Mesodermal cell (in vitro differentiated cells): ENCODE measurements around the gene NOXO1.

Experiments
- H3K27ac ChIP-seq: 2 replicates; pipeline ENCODE4 v1.7.0; 2013; ENCODE audit warnings: mild to moderate bottlenecking, low read depth, low read length, moderate library complexity; ENCODE audit not compliant: severe bottlenecking
- H3K36me3 ChIP-seq: 2 replicates; pipeline ENCODE4 v1.7.1; 2013; ENCODE audit warnings: mild to moderate bottlenecking, low read length, moderate library complexity; ENCODE audit not compliant: control insufficient read depth, insufficient read depth
- H3K4me1 ChIP-seq: one replicate; pipeline ENCODE4 v1.7.1; 2013; ENCODE audit warnings: mild to moderate bottlenecking, low read length; ENCODE audit not compliant: insufficient read depth, control insufficient read depth, poor library complexity, severe bottlenecking
- H3K4me3 ChIP-seq: 2 replicates; pipeline ENCODE4 v1.7.0; 2013; ENCODE audit warnings: low read length, control low read depth, mild to moderate bottlenecking; ENCODE audit not compliant: insufficient read depth, poor library complexity, severe bottlenecking; ENCODE audit errors: extremely low read depth
- H3K9me3 ChIP-seq: 2 replicates; pipeline ENCODE4 v1.7.1; 2013; ENCODE audit warnings: mild to moderate bottlenecking, low read length, moderate library complexity; ENCODE audit not compliant: control insufficient read depth
- WGBS, 2 experiments: methylation state at CpG; one replicate each; pipeline ENCODE4 v1.1.5; 2013; ENCODE audit warnings: missing lambda C conversion rate in 2 of 2; ENCODE audit not compliant: insufficient coverage in 2 of 2; 5-methylcytosine and 5-hydroxymethylcytosine counted together

NOXO1 gene

GRCh38 chr16:1976951-1977874 is 4.1 kb downstream of the NOXO1 start:
- Histone ChIP-seq H3K4me3 (no peak overlapping the region), H3K27ac (no peak overlapping the region), H3K36me3 (peaks cover 50% of the 10 kb centered on the region), H3K4me1 (peaks cover 14% of the 10 kb centered on the region), H3K9me3 (no peaks in the 10 kb centered on the region)
- WGBS, 2 experiments, result 97 to 98% methylated on average over 30 to 33 of the region's 33 CpGs

DNA sequence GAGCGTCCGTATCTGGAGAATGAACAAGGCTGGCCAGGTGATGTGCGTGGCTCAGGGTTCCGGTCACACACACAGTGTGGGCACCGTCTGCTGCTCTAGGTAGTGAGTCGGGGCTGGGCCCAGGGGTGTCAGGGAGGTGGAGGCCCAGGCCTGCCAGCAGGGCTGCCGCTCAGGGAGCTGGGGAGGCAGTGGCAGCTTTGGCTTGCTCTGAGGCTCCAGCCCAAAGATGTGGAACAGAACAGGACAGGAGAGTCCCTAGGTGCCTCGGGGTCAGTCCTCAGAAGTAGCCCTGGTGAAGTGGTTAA is 5.1 kb downstream of the NOXO1 start:
- Histone ChIP-seq H3K4me1 (peaks cover 14% of the 10 kb centered on the region), H3K9me3 (no peaks in the 10 kb centered on the region), H3K27ac (no peak overlapping the region), H3K36me3 (peaks cover 50% of the 10 kb centered on the region), H3K4me3 (no peak overlapping the region)
- WGBS, 2 experiments, result 97 to 98% methylated on average over 6 to 7 of the region's 8 CpGs

- Histone ChIP-seq H3K4me1 (peaks cover 14% of the 10 kb centered on the region), H3K36me3 (peaks cover 50% of the 10 kb centered on the region), H3K9me3 (no peaks in the 10 kb centered on the region), H3K27ac (no peak overlapping the region), H3K4me3 (no peak overlapping the region)
- WGBS, 2 experiments, result 97% methylated on average over 27 to 30 of the region's 33 CpGs
Observed at GRCh38 chr16:1975432-1976215, 5.6 kb downstream of the NOXO1 start.

GRCh38 chr16:1974157-1975070 is 6.9 kb downstream of the NOXO1 start:
- 97% methylated on average over 32 to 33 of the region's 42 CpGs for WGBS, 2 experiments
- Histone ChIP-seq H3K36me3 (peaks cover 50% of the 10 kb centered on the region), H3K4me1 (peaks cover 10% of the 10 kb centered on the region), H3K4me3 (no peak overlapping the region), H3K9me3 (no peaks in the 10 kb centered on the region), H3K27ac (no peak overlapping the region)

DNA sequence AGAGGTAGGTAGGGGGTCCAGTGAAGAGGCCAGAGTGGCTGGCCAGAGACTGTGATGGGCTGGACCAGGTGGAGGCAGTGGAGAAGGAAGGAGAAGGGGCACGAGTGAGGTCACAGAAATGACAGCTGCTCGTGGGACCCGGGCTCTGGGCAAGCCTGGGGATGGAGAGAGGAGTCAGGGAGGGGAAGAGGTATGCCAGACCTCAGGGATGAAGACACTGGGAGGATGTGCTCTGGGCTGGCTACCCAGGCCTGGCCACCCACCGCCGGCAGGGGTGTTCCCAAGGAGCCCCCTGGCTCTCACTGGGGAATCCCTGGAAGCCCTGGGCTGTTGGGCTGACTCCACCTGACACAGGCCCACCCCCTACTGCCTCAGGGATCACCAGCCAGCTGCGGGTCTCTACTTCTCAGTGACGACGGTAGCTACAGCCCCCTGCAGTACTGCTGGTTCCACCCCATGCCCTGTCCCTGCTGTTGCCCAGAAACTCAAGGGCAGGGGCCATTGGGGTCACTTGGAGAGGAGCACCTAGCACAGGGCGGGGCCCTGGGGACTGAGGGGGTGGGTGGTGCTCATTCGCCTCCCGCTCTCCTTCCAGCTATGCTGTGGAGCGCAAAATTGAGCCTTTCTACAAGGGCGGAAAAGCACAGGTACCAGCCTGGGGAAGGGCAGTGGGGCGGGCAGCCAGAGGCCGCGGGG is 7.7 kb downstream of the NOXO1 start:
- WGBS, 2 experiments, result 92 to 99% methylated on average over 13 to 14 of the region's 16 CpGs

DNA sequence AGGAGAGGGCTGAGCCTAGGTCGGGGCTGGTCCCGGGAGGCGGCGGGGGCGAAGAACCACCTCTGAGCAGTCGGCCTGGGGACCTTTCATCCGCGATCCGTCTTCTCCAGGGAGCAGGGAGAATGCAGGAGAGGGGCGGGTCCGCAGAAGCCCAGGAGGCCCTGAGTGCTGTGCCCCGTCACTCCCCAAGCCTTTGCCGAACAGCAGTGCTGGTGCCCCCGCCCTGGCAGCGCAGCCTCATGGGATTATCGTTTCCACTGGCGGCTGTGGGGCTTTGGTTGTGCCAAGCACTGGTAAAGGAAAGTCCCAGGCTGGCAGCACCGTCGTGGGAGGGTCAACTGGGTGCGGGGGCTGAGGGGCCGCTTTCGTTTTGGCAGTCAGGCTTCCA is 8.8 kb downstream of the NOXO1 start:
- H3K4me1 ChIP-seq, result peaks cover 8% of the 10 kb centered on the region
- H3K36me3 ChIP-seq, result peaks cover 36% of the 10 kb centered on the region
- H3K4me3 ChIP-seq, result peak overlapping the region; percentile 100
- WGBS, 2 experiments, result 5 to 6% methylated on average over 17 to 18 of the region's 22 CpGs
- H3K9me3 ChIP-seq, result no peaks in the 10 kb centered on the region
- H3K27ac ChIP-seq, result no peak overlapping the region

More for the DNA sequence above, 7.7 kb downstream of the NOXO1 start:
- Histone ChIP-seq H3K4me1 (peaks cover 8% of the 10 kb centered on the region), H3K4me3 (no peak overlapping the region), H3K27ac (no peak overlapping the region), H3K9me3 (no peaks in the 10 kb centered on the region), H3K36me3 (peaks cover 48% of the 10 kb centered on the region)

DNA sequence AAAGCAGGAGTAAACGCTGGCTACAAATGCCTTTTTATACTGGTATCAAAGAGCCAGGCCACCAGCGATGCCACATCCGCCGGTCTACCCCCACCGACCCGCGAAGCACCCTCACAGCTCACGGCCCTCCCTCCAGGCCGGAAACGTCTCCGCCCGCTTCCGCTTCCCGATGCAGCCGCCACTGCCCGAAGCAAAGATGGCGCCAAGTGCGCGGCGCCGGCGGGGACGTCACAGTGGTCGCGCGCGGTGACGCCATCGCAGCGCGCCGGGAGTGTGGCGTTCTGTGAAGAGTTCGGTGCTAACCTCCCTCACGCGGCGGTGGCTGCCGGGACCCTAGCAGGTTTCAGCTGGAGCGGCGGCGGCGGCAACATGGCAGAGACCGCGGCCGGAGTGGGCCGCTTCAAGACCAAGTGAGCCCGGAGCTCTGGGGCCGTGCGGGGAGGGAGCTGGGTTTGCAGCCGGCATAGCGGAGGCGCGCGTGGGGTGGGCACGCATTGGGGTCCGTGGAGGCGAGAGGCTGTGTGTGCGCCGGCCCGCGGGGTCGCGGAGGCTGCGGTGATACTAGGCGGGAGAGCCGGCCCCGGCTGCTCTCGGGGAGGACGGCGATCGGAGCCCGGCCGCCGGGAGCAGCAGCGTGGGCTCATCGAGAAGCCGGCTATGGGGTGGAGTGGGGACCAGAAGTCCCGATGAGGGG is 9.3 kb downstream of the NOXO1 start, which contains the start of gene TBL3:
TSS of gene TBL3 (plus strand) at position 258 of the 694 bp plus-strand sequence. CDS start at position 370, 112 bp downstream.
- Histone ChIP-seq H3K4me1 (peaks cover 8% of the 10 kb centered on the region), H3K27ac (peak within 1 kb of the TSS; percentile 87), H3K4me3 (peak within 1 kb of the TSS; percentile 100), H3K36me3 (peaks cover 31% of the 10 kb centered on the region), H3K9me3 (no peaks in the 10 kb centered on the region)
- 1% methylated on average over 57 to 74 of the region's 78 CpGs for WGBS, 2 experiments

GRCh38 chr16:1968146-1968953 is 12.9 kb downstream of the NOXO1 start:
- Histone ChIP-seq H3K4me3 (no peak overlapping the region), H3K27ac (no peak overlapping the region), H3K36me3 (peaks cover 8% of the 10 kb centered on the region), H3K9me3 (no peaks in the 10 kb centered on the region), H3K4me1 (peaks cover 11% of the 10 kb centered on the region)
- WGBS, 2 experiments, result 94 to 96% methylated on average over 38 to 41 of the region's 41 CpGs

DNA sequence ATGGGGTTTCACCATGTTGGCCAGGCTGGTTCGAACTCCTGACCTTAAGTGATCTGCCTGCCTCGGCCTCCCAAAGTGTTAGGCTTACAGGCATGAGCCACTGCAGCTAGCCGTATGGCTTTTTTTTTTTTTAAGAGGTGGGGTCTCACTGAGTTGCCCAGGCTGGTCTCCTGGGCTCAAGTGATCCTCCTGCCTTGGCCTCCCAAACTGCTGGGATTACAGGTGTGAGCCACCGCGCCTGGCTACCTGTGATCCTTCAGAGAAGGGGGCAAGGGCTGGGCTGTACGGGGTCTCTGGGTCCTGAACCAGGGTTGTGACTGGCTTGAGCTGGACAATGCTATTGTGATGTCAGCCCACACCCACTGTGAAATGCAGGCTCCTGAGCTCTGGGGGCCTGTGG is 14.8 kb downstream of the NOXO1 start, which contains the start of gene RNF151:
TSS of gene RNF151 (plus strand) at position 397 of the 400 bp plus-strand sequence. CDS start 26 bp downstream, outside the sequence.
- Histone ChIP-seq H3K4me1 (peaks cover 25% of the 10 kb centered on the region), H3K27ac (no peak within 1 kb of the TSS), H3K4me3 (peak within 1 kb of the TSS; percentile 96), H3K9me3 (no peaks in the 10 kb centered on the region), H3K36me3 (peaks cover 25% of the 10 kb centered on the region)
- WGBS, 2 experiments, result 87 to 100% methylated on average over 1 to 6 of the region's 6 CpGs
